Endodermal cell (in vitro differentiated cells): ENCODE data around the gene RGS21. TPM values are rescaled to one million over a fixed set of nuclear protein-coding genes. Genes with fewer than 3 reads are reported as not detected.

Source experiments
- DNase-seq: peaks from one replicate; pipeline ENCODE4 v3.0.0-alpha.2; 2017
- H3K27ac ChIP-seq: 2 replicates; pipeline ENCODE4 v1.5.1; 2013; ENCODE audit warnings: mild to moderate bottlenecking, low read depth, low read length, moderate library complexity
- H3K27me3 ChIP-seq: 2 replicates; pipeline ENCODE4 v1.6.1; 2013; ENCODE audit warnings: mild to moderate bottlenecking, low read length, moderate library complexity; ENCODE audit not compliant: insufficient read depth, control insufficient read depth, poor library complexity, severe bottlenecking
- H3K36me3 ChIP-seq: 2 replicates; pipeline ENCODE4 v1.7.0; 2013; ENCODE audit warnings: mild to moderate bottlenecking, low read length, moderate library complexity; ENCODE audit not compliant: control insufficient read depth, insufficient read depth
- H3K4me1 ChIP-seq: one replicate; pipeline ENCODE4 v1.7.0; 2013; ENCODE audit warnings: low read length; ENCODE audit not compliant: control insufficient read depth, insufficient read depth
- H3K4me3 ChIP-seq: 2 replicates; pipeline ENCODE4 v1.5.1; 2013; ENCODE audit warnings: mild to moderate bottlenecking, low read length, moderate library complexity
- H3K9ac ChIP-seq: 2 replicates; pipeline ENCODE4 v1.6.1; 2013; ENCODE audit warnings: mild to moderate bottlenecking, low read length, moderate library complexity; ENCODE audit not compliant: poor library complexity, severe bottlenecking; ENCODE audit errors: extremely low read depth
- H3K9me3 ChIP-seq: 2 replicates; pipeline ENCODE4 v1.6.1; 2013; ENCODE audit warnings: mild to moderate bottlenecking, low read length, moderate library complexity; ENCODE audit not compliant: control insufficient read depth
- H3K27ac Mint-ChIP-seq: 2 replicates; pipeline ENCODE4 v1.8.0; 2020; ENCODE audit warnings: mixed read lengths
- H3K27me3 Mint-ChIP-seq: 2 replicates; pipeline ENCODE4 v1.8.0; 2021; ENCODE audit warnings: mild to moderate bottlenecking, mixed read lengths; ENCODE audit not compliant: insufficient read depth
- H3K36me3 Mint-ChIP-seq: 2 replicates; pipeline ENCODE4 v1.8.0; 2020; ENCODE audit warnings: low read depth, mixed read lengths
- H3K4me1 Mint-ChIP-seq: 2 replicates; pipeline ENCODE4 v1.8.0; 2020; ENCODE audit warnings: mixed read lengths
- H3K4me3 Mint-ChIP-seq: 2 replicates; pipeline ENCODE4 v1.8.0; 2020; ENCODE audit warnings: mild to moderate bottlenecking, moderate library complexity, mixed read lengths
- H3K9me3 Mint-ChIP-seq: 2 replicates; pipeline ENCODE4 v1.8.0; 2020; ENCODE audit warnings: mild to moderate bottlenecking, mixed read lengths
- WGBS, 2 experiments: methylation state at CpG; one replicate each; pipeline versions ENCODE4 v1.1.5 to v1.1.7; 2013; ENCODE audit warnings: missing lambda C conversion rate in 2 of 2, mixed read lengths in 1 of 2; ENCODE audit not compliant: insufficient coverage in 1 of 2, insufficient read length in 1 of 2; 5-methylcytosine and 5-hydroxymethylcytosine counted together
- total RNA-seq, 2 donors: library from RNA; stranded (reverse); fragmentation: NEBNext Ultra II Directional in 1 of 2; extraction: Animal tissue kit (Norgen Biotek cat#: 25700) in 1 of 2; gene quantifications; 2 replicates in 1 of 2; 3 replicates in 1 of 2; pipeline ENCODE4 v1.2.1, GENCODE V29; 2021
- TF ChIP-seq, protein P1 (sequence below): fragments of 200-600 bp; sonication (generic); conservative IDR thresholded peaks from 2 replicates; pipeline ENCODE4 v1.5.0; 2021; ENCODE audit warnings: antibody characterized with exemption, mild to moderate bottlenecking

The RGS21 gene
- total RNA-seq, 2 donors from 2014 or later, result not detected

DNA sequence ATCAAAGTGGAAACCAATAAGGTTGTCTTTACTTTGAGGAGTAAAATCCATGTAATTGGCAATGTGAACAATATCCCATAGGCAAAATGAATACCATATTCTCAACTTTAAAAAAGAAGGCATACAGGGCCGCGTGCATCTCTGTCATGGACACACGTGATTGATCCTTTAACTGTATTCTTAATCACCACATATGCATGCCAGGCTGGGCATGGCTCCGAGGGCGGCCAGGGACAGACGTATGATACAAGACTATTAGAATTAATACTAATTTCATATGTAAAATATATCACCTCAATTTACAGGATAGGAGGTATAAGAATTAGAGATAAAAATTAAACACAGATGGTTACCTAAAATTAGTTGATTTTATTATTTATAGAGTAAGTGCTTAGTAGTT, 11.2 kb downstream of the RGS21 start:
- no peak overlapping the region for H3K9ac ChIP-seq
- no peaks in the 10 kb centered on the region for H3K27me3 ChIP-seq
- Mint-ChIP-seq H3K27ac (no peak overlapping the region), H3K27me3 (no peaks in the 10 kb centered on the region), H3K9me3 (no peaks in the 10 kb centered on the region), H3K36me3 (no peaks in the 10 kb centered on the region), H3K4me1 (peaks cover 12% of the 10 kb centered on the region), H3K4me3 (no peak overlapping the region)
- peaks cover 2% of the 10 kb centered on the region for H3K4me1 ChIP-seq
- H3K27ac ChIP-seq, result no peak overlapping the region
- 97 to 100% methylated on average over 2 to 4 of the region's 6 CpGs for WGBS, 2 experiments
- TF ChIP-seq, protein P1, sequence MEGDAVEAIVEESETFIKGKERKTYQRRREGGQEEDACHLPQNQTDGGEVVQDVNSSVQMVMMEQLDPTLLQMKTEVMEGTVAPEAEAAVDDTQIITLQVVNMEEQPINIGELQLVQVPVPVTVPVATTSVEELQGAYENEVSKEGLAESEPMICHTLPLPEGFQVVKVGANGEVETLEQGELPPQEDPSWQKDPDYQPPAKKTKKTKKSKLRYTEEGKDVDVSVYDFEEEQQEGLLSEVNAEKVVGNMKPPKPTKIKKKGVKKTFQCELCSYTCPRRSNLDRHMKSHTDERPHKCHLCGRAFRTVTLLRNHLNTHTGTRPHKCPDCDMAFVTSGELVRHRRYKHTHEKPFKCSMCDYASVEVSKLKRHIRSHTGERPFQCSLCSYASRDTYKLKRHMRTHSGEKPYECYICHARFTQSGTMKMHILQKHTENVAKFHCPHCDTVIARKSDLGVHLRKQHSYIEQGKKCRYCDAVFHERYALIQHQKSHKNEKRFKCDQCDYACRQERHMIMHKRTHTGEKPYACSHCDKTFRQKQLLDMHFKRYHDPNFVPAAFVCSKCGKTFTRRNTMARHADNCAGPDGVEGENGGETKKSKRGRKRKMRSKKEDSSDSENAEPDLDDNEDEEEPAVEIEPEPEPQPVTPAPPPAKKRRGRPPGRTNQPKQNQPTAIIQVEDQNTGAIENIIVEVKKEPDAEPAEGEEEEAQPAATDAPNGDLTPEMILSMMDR, result no peak
- DNase-seq, result no peak
- H3K9me3 ChIP-seq, result no peaks in the 10 kb centered on the region
- H3K4me3 ChIP-seq, result no peak overlapping the region
- no peaks in the 10 kb centered on the region for H3K36me3 ChIP-seq

DNA sequence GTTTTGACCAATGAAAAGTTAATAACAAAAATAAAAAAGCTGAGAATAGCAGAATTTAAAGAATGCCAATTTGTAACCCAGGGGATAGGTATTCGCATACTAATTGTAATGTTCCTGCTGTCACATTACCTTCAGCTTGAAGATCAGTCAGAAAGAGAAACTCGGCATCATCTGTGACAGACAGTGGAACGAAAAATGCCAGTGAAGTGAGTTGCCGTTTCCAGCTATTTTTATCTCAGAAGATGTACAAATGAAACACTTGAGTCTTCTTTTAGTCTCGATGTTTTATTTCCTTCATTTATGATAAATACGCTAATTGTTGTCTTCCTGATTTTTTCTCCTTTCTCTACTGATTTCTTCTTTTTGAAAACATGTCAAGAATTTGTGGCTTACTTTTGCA, 26.1 kb downstream of the RGS21 start:
- H3K9me3 Mint-ChIP-seq, result peaks cover 7% of the 10 kb centered on the region
- 77 to 89% methylated on average over 6 of the region's 6 CpGs for WGBS, 2 experiments
- Histone ChIP-seq H3K9me3 (no peaks in the 10 kb centered on the region), H3K4me3 (no peak overlapping the region), H3K9ac (no peak overlapping the region), H3K27me3 (no peaks in the 10 kb centered on the region), H3K4me1 (no peaks in the 10 kb centered on the region), H3K27ac (no peak overlapping the region), H3K36me3 (no peaks in the 10 kb centered on the region)
- no peak overlapping the region for H3K27ac Mint-ChIP-seq
- no peaks in the 10 kb centered on the region for H3K36me3 Mint-ChIP-seq
- TF ChIP-seq, protein P1, result no peak
- no peak overlapping the region for H3K4me3 Mint-ChIP-seq
- H3K27me3 Mint-ChIP-seq, result no peaks in the 10 kb centered on the region
- H3K4me1 Mint-ChIP-seq, result peaks cover 4% of the 10 kb centered on the region
- no peak for DNase-seq

DNA sequence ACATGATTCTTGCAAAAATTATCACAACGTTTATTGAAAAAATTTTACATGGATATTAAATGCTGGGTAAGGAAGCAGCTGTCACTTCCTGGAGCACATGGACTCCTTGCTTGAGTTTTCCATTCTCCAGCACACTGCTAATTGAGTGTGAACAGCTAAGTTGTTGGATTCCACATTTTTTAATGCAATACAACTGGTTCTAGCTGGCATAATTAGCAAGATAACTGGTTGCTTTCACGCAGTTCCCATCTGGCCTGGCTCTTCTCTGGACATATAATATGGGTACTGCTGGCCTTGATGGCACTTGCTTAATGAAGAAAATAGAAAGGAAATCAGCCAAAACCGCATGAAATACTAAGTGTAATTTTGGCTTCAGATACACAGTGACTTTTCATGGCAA, 26.6 kb downstream of the RGS21 start:
- no peak for DNase-seq
- H3K27ac ChIP-seq, result no peak overlapping the region
- no peaks in the 10 kb centered on the region for H3K36me3 ChIP-seq
- no peak overlapping the region for H3K9ac ChIP-seq
- Mint-ChIP-seq H3K4me1 (peaks cover 4% of the 10 kb centered on the region), H3K4me3 (no peak overlapping the region), H3K36me3 (no peaks in the 10 kb centered on the region), H3K27ac (no peak overlapping the region), H3K27me3 (no peaks in the 10 kb centered on the region), H3K9me3 (peaks cover 7% of the 10 kb centered on the region)
- no peak overlapping the region for H3K4me3 ChIP-seq
- no peaks in the 10 kb centered on the region for H3K4me1 ChIP-seq
- TF ChIP-seq, protein P1, result no peak
- whole genome bisulfite sequencing, 2 experiments, result 85 to 100% methylated on average over 1 to 3 of the region's 3 CpGs
- no peaks in the 10 kb centered on the region for H3K27me3 ChIP-seq
- H3K9me3 ChIP-seq, result no peaks in the 10 kb centered on the region
